Spleen (tissue), 11 donors: ENCODE data around the gene GYG2. TPM values are rescaled to one million over a fixed set of nuclear protein-coding genes. Genes with fewer than 3 reads are reported as not detected.

Experiments used
- DNase-seq: peaks from one replicate; pipeline ENCODE4 v3.0.0-alpha.2; 2020
- H3K27ac ChIP-seq, 8 donors: fragments of 200-600 bp; sonication (generic) in 7 of 8; 1 replicate in 4 of 8; 2 replicates in 4 of 8; pipeline versions ENCODE4 v1.5.0 to v1.8.0; 2016 to 2021; ENCODE audit warnings: inconsistent platforms in 4 of 8, mild to moderate bottlenecking in 4 of 8, moderate library complexity in 1 of 8
- H3K27me3 ChIP-seq, 7 donors: fragments of 200-600 bp; sonication (generic) in 6 of 7; replicated peaks in 1 of 7; 1 replicate in 4 of 7; 2 replicates in 3 of 7; pipeline versions ENCODE4 v1.5.0 to v1.8.0; 2016 to 2021; ENCODE audit warnings: inconsistent platforms in 3 of 7, mild to moderate bottlenecking in 1 of 7
- H3K36me3 ChIP-seq, 6 donors: fragments of 200-600 bp; sonication (generic) in 5 of 6; 1 replicate in 4 of 6; 2 replicates in 2 of 6; pipeline versions ENCODE4 v1.5.0 to v1.8.0; 2016 to 2021; ENCODE audit warnings: inconsistent platforms in 2 of 6
- H3K4me1 ChIP-seq, 6 donors: fragments of 200-600 bp; sonication (generic) in 5 of 6; 1 replicate in 3 of 6; 2 replicates in 3 of 6; pipeline versions ENCODE4 v1.5.0 to v1.8.0; 2016 to 2021; ENCODE audit warnings: inconsistent platforms in 3 of 6
- H3K4me3 ChIP-seq, 8 donors: fragments of 200-600 bp; sonication (generic) in 7 of 8; 1 replicate in 4 of 8; 2 replicates in 4 of 8; pipeline versions ENCODE4 v1.5.0 to v1.8.0; 2016 to 2021; ENCODE audit warnings: inconsistent platforms in 4 of 8, mild to moderate bottlenecking in 4 of 8, moderate library complexity in 2 of 8
- H3K9me3 ChIP-seq, 8 donors: fragments of 200-600 bp; sonication (generic) in 7 of 8; 1 replicate in 4 of 8; 2 replicates in 4 of 8; pipeline versions ENCODE4 v1.5.0 to v1.8.0; 2016 to 2021; ENCODE audit warnings: inconsistent platforms in 4 of 8
- POLR2A ChIP-seq, 3 donors: fragments of 450-650 bp; IDR thresholded peaks; one replicate each; pipeline ENCODE4 v1.5.1; 2017; ENCODE audit warnings: antibody characterized with exemption in 3 of 3, mild to moderate bottlenecking in 1 of 3
- POLR2AphosphoS5 ChIP-seq, 3 donors: sonication (generic); formaldehyde crosslinking; IDR thresholded peaks; one replicate each; pipeline ENCODE4 v1.5.1; 2017; ENCODE audit warnings: antibody characterized with exemption in 3 of 3
- WGBS, 5 donors: extraction: QIAGEN DNeasy Blood & Tissue Kit in 3 of 5; methylation state at CpG; one replicate each; pipeline versions ENCODE4 v1.1.5 to v1.1.7; 2013 to 2018; 5-methylcytosine and 5-hydroxymethylcytosine counted together
- intact Hi-C: fragments of 100-400 bp; cut with DNase I; formaldehyde crosslinking; loops from one replicate; pipeline ENCODE4 v1.15.0; 2023; ENCODE audit warnings: low total_unique reads
- polyA plus RNA-seq, 3 donors: library from polyadenylated mRNA; stranded (reverse); fragments of 200-250 nt; gene quantifications; one replicate each; pipeline ENCODE4 v1.2.1, GENCODE V29; 2013
- total RNA-seq, 7 donors: library from RNA; depleted of rRNA in 3 of 7; stranded (reverse); fragments of >200 nt in 3 of 7; fragmentation: NEBNext Ultra II Directional in 4 of 7; extraction: Animal tissue kit (Norgen Biotek cat#: 25700) in 4 of 7; gene quantifications; one replicate each; pipeline versions ENCODE4 v1.1.0 to v1.2.1, GENCODE V29; 2016 to 2021
- TF ChIP-seq, protein P1 (sequence below), 11 experiments: fragments of 200-600 bp in 7 of 11; fragments of 450-650 bp in 4 of 11; sonication (generic) in 4 of 11; IDR thresholded peaks in 8 of 11; conservative IDR thresholded peaks in 3 of 11; 1 replicate in 7 of 11; 2 replicates in 4 of 11; pipeline versions ENCODE4 v1.4.0 to v1.8.0; 2016 to 2021; ENCODE audit warnings: antibody characterized with exemption in 11 of 11, inconsistent platforms in 4 of 11, mild to moderate bottlenecking in 1 of 11
- donor health status: healthy with polysubstance abuse.
- donor health status: DM: no; HTN: no; CAD: no; lungs with moderate emphysema.
- donor health status: DM: no; HTN: no; CAD: no.
- donor health status: Bipolar disorder and iron deficiency.
- donor health status: healthy.
- donor health status: DM: no; HTN: no; CAD: no.
- donor health status: DM: yes; HTN: yes; CAD: no.

GYG2 gene
- total and polyA plus RNA-seq, 10 donors = 0.22 to 0.92 (median 0.35) TPM; not detected in 2

GRCh38 chrX:2855761-2856160, 27.0 kb downstream of the GYG2 start:
- WGBS, 5 donors = 89 to 96% (median 94%) methylated on average over 2 of the region's 2 CpGs
- Histone ChIP-seq H3K36me3 (no peaks in the 10 kb centered on the region), H3K9me3 (peaks cover 0 to 17% (median 0%) of the 10 kb centered on the region in 8 donors), H3K27me3 (no peaks in the 10 kb centered on the region), H3K4me1 (no peaks in the 10 kb centered on the region), H3K4me3 (no peak overlapping the region), H3K27ac (no peak overlapping the region)
- no peak for DNase-seq
- TF ChIP-seq POLR2AphosphoS5 (IDR thresholded peaks at IDR 0.05) = no peak
- intact Hi-C loops = no loop called here

- Histone ChIP-seq H3K27ac (no peak overlapping the region), H3K27me3 (peaks cover 0 to 8% (median 0%) of the 10 kb centered on the region in 7 donors), H3K4me3 (no peak overlapping the region), H3K4me1 (no peaks in the 10 kb centered on the region), H3K36me3 (no peaks in the 10 kb centered on the region), H3K9me3 (peaks cover 0 to 9% (median 0%) of the 10 kb centered on the region in 8 donors)
- 80 to 94% (median 86%) methylated on average over 3 of the region's 3 CpGs for WGBS, 5 donors
- intact Hi-C loops = no loop called here
- no peak for DNase-seq
- no peak for TF ChIP-seq POLR2A (IDR thresholded peaks at IDR 0.05)
Measured at GRCh38 chrX:2857566-2857965, 28.8 kb downstream of the GYG2 start.

DNA sequence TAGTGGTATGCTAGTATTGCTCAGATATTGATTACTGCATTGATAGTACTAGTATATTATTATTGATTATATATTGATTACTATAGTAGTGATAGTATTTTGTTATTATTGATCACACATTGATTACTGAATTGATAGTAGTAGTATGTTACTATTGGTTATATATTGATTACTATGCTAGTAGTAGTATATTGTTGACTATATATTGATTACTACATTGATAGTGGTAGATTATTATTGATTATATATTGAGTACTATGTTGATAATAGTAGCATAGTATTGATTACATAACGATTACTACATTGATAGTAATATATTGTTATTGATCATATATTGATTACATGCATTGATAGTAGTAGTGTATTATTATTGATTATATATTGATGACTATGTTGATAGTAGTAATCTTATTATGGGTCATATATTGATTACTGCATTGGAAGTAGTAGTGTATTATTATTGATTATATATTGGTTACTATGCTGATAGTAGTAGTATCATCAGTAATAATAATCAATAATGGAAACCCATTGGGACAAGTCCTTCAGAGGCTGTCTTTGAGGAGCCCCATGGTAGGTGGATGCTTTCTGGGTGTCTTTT, 30.6 kb downstream of the GYG2 start:
- WGBS, 5 donors = 89 to 100% (median 93%) methylated on average over 1 of the region's 1 CpG
- H3K9me3 ChIP-seq = no peaks in the 10 kb centered on the region
- intact Hi-C loops = no loop called here

DNA sequence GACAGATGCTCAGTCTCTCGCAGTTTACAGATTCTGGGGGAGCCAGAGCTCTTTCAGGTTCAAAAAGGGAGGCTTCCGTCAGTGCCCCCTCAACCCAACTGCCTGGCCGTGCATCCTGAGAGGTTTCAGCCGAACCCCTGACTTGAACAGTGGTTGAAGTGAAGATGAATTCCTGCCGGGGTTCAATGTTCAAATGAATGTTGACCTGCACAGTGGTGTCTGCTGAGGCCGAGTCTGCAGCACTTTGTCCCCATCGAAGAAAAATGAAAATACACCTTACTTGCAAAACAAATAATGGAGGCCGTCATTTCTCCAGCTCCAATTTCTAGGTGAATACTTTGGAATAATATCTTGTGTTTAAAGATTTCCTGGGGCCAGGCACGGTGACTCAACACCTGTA, 33.7 kb downstream of the GYG2 start:
- H3K9me3 ChIP-seq = no peaks in the 10 kb centered on the region
- intact Hi-C loops = no loop called here
- 55 to 92% (median 75%) methylated on average over 5 to 9 of the region's 9 CpGs for WGBS, 5 donors
- H3K4me3 ChIP-seq = no peak overlapping the region
- no peak for DNase-seq
- H3K27me3 ChIP-seq = peaks cover 0 to 12% (median 0%) of the 10 kb centered on the region in 7 donors
- H3K27ac ChIP-seq = no peak overlapping the region
- no peaks in the 10 kb centered on the region for H3K4me1 ChIP-seq
- no peaks in the 10 kb centered on the region for H3K36me3 ChIP-seq
- no peak for TF ChIP-seq POLR2A (IDR thresholded peaks at IDR 0.05)
- TF ChIP-seq POLR2AphosphoS5 (IDR thresholded peaks at IDR 0.05) = no peak
- TF ChIP-seq, protein P1, sequence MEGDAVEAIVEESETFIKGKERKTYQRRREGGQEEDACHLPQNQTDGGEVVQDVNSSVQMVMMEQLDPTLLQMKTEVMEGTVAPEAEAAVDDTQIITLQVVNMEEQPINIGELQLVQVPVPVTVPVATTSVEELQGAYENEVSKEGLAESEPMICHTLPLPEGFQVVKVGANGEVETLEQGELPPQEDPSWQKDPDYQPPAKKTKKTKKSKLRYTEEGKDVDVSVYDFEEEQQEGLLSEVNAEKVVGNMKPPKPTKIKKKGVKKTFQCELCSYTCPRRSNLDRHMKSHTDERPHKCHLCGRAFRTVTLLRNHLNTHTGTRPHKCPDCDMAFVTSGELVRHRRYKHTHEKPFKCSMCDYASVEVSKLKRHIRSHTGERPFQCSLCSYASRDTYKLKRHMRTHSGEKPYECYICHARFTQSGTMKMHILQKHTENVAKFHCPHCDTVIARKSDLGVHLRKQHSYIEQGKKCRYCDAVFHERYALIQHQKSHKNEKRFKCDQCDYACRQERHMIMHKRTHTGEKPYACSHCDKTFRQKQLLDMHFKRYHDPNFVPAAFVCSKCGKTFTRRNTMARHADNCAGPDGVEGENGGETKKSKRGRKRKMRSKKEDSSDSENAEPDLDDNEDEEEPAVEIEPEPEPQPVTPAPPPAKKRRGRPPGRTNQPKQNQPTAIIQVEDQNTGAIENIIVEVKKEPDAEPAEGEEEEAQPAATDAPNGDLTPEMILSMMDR (IDR thresholded peaks at IDR 0.05 in 8 of 11, conservative IDR thresholded peaks at IDR 0.05 in 3 of 11) = no peak

More for the DNA sequence above, 30.6 kb downstream of the GYG2 start:
- Histone ChIP-seq H3K27me3 (peaks cover 0 to 8% (median 0%) of the 10 kb centered on the region in 7 donors), H3K27ac (no peak overlapping the region), H3K4me1 (no peaks in the 10 kb centered on the region), H3K36me3 (no peaks in the 10 kb centered on the region), H3K4me3 (no peak overlapping the region)
- DNase-seq = no peak
- TF ChIP-seq POLR2A (IDR thresholded peaks at IDR 0.05) = no peak
- no peak for TF ChIP-seq POLR2AphosphoS5 (IDR thresholded peaks at IDR 0.05)
- TF ChIP-seq, protein P1 (IDR thresholded peaks at IDR 0.05 in 8 of 11, conservative IDR thresholded peaks at IDR 0.05 in 3 of 11) = no peak

- TF ChIP-seq, protein P1 (IDR thresholded peaks at IDR 0.05 in 8 of 11, conservative IDR thresholded peaks at IDR 0.05 in 3 of 11) = no peak
- TF ChIP-seq POLR2AphosphoS5 (IDR thresholded peaks at IDR 0.05) (no peak), POLR2A (IDR thresholded peaks at IDR 0.05) (no peak)
- WGBS, 5 donors = 65 to 83% (median 66%) methylated on average over 6 of the region's 6 CpGs
- Histone ChIP-seq H3K9me3 (no peaks in the 10 kb centered on the region), H3K27ac (no peak overlapping the region), H3K4me1 (no peaks in the 10 kb centered on the region), H3K27me3 (peaks cover 0 to 12% (median 0%) of the 10 kb centered on the region in 7 donors), H3K4me3 (no peak overlapping the region), H3K36me3 (no peaks in the 10 kb centered on the region)
- intact Hi-C loops = no loop called here
- DNase-seq = no peak
Measured at GRCh38 chrX:2863646-2864045, 34.9 kb downstream of the GYG2 start.
